ENCODE results near the gene TBL2.
"Not testable (repeated sequence)": the region's sequence is repeated elsewhere in the genome, so short reads cannot be mapped to it uniquely, and the experiment has no call there.

Gene TBL2, protein sequence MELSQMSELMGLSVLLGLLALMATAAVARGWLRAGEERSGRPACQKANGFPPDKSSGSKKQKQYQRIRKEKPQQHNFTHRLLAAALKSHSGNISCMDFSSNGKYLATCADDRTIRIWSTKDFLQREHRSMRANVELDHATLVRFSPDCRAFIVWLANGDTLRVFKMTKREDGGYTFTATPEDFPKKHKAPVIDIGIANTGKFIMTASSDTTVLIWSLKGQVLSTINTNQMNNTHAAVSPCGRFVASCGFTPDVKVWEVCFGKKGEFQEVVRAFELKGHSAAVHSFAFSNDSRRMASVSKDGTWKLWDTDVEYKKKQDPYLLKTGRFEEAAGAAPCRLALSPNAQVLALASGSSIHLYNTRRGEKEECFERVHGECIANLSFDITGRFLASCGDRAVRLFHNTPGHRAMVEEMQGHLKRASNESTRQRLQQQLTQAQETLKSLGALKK

GRCh38 chr7:73578342-73579128 is at the start of gene TBL2:
Gene TBL2, minus strand, starts transcription at chr7:73578579. Its CDS starts 30 bp downstream, at chr7:73578549.
- DNase-seq = peak; percentile 98 to 99

DNA sequence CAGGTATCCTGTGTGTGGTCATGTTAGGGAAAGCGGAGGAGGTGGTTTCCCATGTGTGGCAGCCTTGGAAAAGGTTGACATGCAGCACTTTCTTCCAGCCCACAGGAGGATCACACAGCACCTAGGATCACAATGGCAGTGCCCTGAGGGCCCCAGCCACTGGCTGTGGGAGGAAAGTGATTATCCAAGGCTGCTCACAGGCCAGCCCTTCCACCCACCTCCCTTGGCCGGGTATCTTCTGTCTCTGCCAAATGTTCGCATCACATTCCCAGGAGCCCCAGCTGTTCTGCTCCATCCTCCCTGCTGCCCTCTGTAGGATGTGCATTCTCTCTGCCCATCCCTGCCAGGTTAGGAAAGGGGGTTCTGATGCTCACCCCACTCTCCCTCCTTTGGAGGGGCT is 48.4 kb upstream of the TBL2 start:
- no peak for DNase-seq

GRCh38 chr7:73625276-73625675 is 46.9 kb upstream of the TBL2 start:
- DNase-seq = no peak

DNA sequence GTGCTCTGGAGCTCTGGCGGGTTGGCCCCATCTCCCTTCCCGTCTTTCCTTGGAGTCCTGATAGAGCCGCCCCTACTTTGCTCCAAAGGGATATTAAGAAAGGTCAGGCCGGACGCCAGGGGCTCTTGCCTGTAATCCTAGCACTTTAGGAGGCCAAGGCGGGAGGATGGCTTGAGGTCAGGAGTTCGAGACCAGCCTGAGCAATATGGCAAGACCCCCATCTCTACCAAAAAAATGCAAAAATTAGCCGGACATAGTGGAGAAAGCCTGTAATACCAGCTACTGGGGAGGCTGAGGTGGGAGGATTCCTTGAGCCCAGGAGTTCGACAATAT is 46.3 kb upstream of the TBL2 start:
- DNase-seq = no peak

DNA sequence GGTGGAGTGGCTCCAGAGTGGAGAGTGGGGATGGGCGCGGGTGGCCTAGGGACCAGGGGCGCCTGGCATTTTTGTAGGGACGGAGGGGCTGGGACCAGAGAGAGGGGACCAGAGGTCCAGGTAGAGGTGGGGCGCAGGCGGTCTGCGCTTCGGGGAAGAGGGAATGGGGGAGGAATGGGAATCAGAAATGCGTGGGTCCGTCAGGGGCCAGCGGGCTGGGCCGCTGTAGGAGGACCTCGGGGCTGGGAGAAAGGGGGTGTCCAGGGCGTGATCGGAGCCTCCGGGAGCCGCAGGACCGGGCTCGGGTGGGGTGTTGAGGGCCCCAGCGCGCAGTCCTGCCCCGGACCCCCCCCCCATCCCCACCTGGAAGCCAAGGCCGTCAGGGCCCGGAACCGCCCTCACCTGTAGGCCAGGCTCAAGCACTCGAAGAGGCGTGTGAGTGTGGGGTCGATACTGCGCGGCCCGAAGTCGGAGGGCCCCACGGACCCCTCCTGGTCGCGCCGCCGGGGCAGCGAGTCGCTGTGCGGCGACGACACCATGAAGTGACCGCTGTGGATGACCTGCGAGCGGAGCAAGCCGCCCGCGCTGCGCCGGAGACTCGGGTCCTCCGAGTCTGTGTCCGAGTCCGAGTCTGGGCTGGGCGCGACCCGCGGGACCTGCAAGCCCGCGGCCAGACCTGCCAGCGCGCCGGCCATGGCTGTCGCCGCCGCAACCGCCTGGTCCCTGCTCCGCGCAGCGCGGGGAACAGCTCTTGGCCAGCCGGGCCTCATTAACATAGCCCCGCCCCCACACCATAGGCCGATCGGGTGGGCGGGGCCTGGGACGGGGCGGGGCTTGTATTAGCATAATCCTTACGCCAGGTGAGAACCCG is 45.7 kb upstream of the TBL2 start, which contains the start of gene MLXIPL:
Gene MLXIPL (minus strand): TSS at position 725 of the 871 bp plus-strand sequence. CDS start 30 bp downstream, at position 695.
- peak; percentile 45 to 56 for DNase-seq

DNA sequence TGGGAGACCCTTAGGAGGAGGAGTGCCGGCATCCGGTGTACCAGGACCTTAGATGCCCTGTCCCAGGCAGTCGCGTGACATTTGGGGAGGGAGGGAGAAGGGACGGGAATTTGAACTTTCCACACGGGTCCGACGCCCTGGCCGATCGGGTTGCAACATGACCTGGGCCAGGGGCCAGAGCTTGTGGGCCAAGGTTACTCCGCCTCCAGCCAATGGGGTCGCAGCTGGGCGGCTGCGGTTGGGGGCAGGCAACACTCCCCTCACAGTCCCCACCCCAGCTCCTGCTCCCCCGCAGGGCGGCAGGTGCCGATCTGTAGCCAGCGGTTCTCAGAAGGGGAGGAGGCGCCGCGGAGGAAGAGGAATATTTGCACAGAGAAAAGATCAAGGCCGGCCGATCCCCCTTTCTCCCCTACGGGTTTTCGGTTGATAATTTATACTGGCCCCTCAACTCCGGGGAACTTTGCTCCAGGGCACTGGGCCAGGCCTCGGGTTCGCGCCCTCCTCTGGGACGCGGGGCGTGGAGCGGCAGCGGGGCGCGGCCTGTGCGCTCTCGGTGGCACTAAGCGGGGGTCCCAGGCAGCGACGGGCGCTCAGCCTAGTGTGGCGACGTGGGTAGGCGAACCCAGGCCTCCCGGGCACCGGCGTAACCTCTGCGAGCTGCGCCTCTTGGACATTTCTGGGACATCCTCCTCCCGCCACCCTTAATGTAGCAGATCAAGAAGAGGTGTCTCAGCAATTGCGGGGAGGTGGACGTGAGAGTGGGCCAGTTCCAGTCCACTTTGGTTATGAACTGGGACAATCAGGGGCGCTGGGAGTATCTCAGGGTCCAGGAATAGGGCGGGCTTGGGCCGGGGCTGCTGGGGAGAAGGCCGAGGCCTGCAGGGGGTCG is 44.8 kb upstream of the TBL2 start:
- DNase-seq = no peak

- DNase-seq = no peak
These were observed 44.1 kb upstream of the TBL2 start for GRCh38 chr7:73622527-73622908.

DNA sequence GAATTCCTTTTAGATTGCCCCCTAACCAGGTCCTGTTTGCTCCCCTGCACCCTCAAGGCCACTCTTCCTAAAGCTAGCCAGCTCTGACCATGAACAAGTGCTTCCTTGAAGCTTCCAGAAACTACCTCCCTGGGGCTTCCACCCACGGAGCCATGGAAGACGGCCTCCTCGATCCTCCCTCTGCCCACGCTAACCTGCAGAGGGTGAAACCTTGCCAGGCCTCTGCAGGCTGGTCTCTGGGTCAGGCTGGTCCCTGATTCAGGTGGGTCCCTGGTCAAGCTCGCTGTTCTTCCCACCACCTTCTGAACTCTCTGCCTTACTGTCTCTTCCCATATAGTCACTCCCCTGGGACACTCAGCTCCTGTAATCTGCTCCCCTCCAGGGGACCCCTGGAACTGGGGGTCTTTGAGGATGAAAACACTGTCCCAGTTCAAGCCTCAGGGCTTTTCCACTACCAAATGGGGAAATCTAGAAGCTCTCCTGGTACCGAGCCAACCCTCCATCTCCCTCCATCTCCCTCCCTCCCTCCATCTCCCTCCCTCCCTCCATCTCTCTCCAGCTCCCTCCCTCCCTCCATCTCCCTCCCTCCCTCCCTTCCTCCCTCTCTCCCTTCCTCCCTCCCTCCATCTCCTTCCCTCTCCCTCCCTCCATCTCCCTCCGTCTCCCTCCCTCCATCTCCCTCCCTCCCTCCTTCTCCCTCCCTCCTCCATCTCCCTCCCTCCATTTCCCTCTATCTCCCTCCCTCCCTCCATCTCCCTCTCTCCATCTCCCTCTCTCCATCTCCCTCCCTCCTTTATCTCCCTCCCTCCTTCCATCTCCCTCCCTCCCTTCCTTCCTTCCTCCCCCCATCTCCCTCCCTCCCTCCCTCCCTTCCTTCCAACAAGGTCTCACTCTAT is 43.0 kb upstream of the TBL2 start:
- no peak for DNase-seq

GRCh38 chr7:73619394-73619793 is 41.0 kb upstream of the TBL2 start:
- not testable (repeated sequence) for DNase-seq

GRCh38 chr7:73618538-73618937 is 40.2 kb upstream of the TBL2 start:
- no peak for DNase-seq

DNA sequence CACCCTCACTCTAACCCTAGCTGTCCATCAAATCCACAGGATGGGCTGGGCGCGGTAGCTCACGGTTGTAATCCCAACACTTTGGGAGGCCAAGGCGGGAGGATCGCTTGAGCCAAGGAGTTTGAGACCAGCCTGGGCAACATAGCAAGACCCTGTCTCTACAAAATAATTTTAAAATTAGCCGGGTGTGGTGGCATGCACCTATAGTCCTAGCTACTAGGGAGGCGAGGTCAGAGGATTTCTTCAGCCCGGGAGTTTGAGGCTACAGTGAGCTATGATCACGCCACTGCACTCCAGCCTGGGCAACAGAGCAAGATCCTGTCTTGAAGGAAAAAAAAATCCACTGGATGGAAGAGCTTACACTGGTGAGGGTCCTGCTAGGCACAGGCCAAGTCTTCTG is 39.1 kb upstream of the TBL2 start:
- DNase-seq = not testable (repeated sequence)

GRCh38 chr7:73615886-73616285 is 37.5 kb upstream of the TBL2 start:
- DNase-seq = no peak

- not testable (repeated sequence) for DNase-seq
These were observed 36.6 kb upstream of the TBL2 start for GRCh38 chr7:73614937-73615336.

- no peak for DNase-seq
These were observed 35.8 kb upstream of the TBL2 start for GRCh38 chr7:73613954-73614735.

GRCh38 chr7:73612598-73613269 is 34.4 kb upstream of the TBL2 start:
- DNase-seq = no peak

GRCh38 chr7:73611017-73611555 is 32.7 kb upstream of the TBL2 start:
- DNase-seq = no peak

GRCh38 chr7:73610105-73610504 is 31.7 kb upstream of the TBL2 start:
- DNase-seq = no peak

DNA sequence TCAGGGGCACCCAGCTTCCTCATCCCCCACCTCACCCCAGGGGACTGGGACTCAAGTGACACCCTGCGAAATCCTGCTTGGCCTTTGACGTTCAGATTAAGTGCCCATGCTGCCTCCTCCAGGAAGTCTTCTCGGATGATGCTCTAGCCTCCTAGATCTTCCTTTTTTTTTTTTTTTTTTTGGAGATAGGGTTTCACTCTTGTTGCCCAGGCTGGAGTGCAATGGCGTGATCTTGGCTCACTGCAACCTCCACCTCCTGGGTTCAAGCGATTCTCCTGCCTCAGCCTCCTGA is 29.3 kb upstream of the TBL2 start:
- DNase-seq = not testable (repeated sequence)
